Measurements from ENCODE around the gene GAB2. TPM values are rescaled to one million over a fixed set of nuclear protein-coding genes. Genes with fewer than 3 reads are reported as not detected.

GAB2 gene
- polyA plus RNA-seq, 3 donors: 2.8 to 39.4 (median 4.4) TPM

- peak overlapping the region in 2 of 7 donors; percentile 10 to 27 for H3K27ac Mint-ChIP-seq
- H3K4me1 Mint-ChIP-seq: peaks cover 5% of the 10 kb centered on the region
- Histone ChIP-seq H2AFZ (ENCODE audit: insufficient read depth, low read depth, low read length, poor library complexity, severe bottlenecking) (no peak overlapping the region), H3K27ac (ENCODE audit: low read depth in 1 of 2, low read length in 2 of 2) (no peak overlapping the region), H3K4me3 (replicated peaks in 1 of 3; ENCODE audit: low read depth in 2 of 3, low read length in 3 of 3) (no peak overlapping the region), H3K9me3 (replicated peaks in 1 of 2; ENCODE audit: control insufficient read depth in 1 of 2, insufficient read depth in 1 of 2, low read length in 2 of 2) (no peaks in the 10 kb centered on the region), H3K79me2 (ENCODE audit: insufficient read depth, low read length) (no peaks in the 10 kb centered on the region), H3K4me1 (ENCODE audit: control insufficient read depth in 1 of 2, insufficient read depth in 2 of 2, low read length in 2 of 2) (peaks cover 0 to 2% of the 10 kb centered on the region in 2 donors), H3K27me3 (ENCODE audit: control insufficient read depth in 2 of 2, insufficient read depth in 2 of 2, low read length in 2 of 2) (no peaks in the 10 kb centered on the region), H3K4me2 (replicated peaks; ENCODE audit: extremely low read depth, low read length, poor library complexity, severe bottlenecking) (no peak overlapping the region), H3K9ac (ENCODE audit: insufficient read depth, low read length, poor library complexity, severe bottlenecking) (no peak overlapping the region), H3K36me3 (replicated peaks in 1 of 2; ENCODE audit: control insufficient read depth in 1 of 2, insufficient read depth in 2 of 2, low read length in 2 of 2) (peaks cover 5 to 45% of the 10 kb centered on the region in 2 donors), H4K20me1 (ENCODE audit: insufficient read depth, low read length) (no peaks in the 10 kb centered on the region)
- peaks cover 51 to 59% of the 10 kb centered on the region in 2 donors for H3K36me3 Mint-ChIP-seq
- no peak for TF ChIP-seq CTCF (IDR thresholded peaks at IDR 0.05)
- no peaks in the 10 kb centered on the region for H3K27me3 Mint-ChIP-seq (ENCODE audit: low read depth in 3 of 3)
- no peak overlapping the region for H3K4me3 Mint-ChIP-seq
- no peak for DNase-seq
- peaks cover 0 to 4% (median 2%) of the 10 kb centered on the region in 7 donors for H3K9me3 Mint-ChIP-seq
- intact Hi-C loops (cut with micrococcal nuclease): no loop called here
- WGBS (ENCODE audit: insufficient coverage): 90% methylated on average over 1 of the region's 1 CpG
Observed at GRCh38 chr11:78460471-78460870, 42.9 kb upstream of the GAB2 start.

- no peaks in the 10 kb centered on the region for H3K4me1 ChIP-seq (ENCODE audit: control insufficient read depth in 1 of 2, insufficient read depth in 2 of 2, low read length in 2 of 2)
- Mint-ChIP-seq H3K36me3 (peaks cover 51 to 60% of the 10 kb centered on the region in 2 donors), H3K27ac (no peak overlapping the region), H3K4me3 (no peak overlapping the region), H3K27me3 (ENCODE audit: low read depth in 3 of 3) (no peaks in the 10 kb centered on the region), H3K9me3 (peaks cover 0 to 4% (median 2%) of the 10 kb centered on the region in 7 donors), H3K4me1 (peaks cover 2% of the 10 kb centered on the region)
- no peaks in the 10 kb centered on the region for H3K79me2 ChIP-seq (ENCODE audit: insufficient read depth, low read length)
- TF ChIP-seq CTCF (IDR thresholded peaks at IDR 0.05): no peak
- H3K9ac ChIP-seq (ENCODE audit: insufficient read depth, low read length, poor library complexity, severe bottlenecking): no peak overlapping the region
- 100% methylated on average over 2 of the region's 4 CpGs for WGBS (ENCODE audit: insufficient coverage)
- no peak overlapping the region for H2AFZ ChIP-seq (ENCODE audit: insufficient read depth, low read depth, low read length, poor library complexity, severe bottlenecking)
- intact Hi-C loops (cut with micrococcal nuclease): no loop called here
- no peak overlapping the region for H3K4me2 ChIP-seq (replicated peaks; ENCODE audit: extremely low read depth, low read length, poor library complexity, severe bottlenecking)
- no peak overlapping the region for H3K4me3 ChIP-seq (replicated peaks in 1 of 3; ENCODE audit: low read depth in 2 of 3, low read length in 3 of 3)
- no peaks in the 10 kb centered on the region for H4K20me1 ChIP-seq (ENCODE audit: insufficient read depth, low read length)
- no peaks in the 10 kb centered on the region for H3K27me3 ChIP-seq (ENCODE audit: control insufficient read depth in 2 of 2, insufficient read depth in 2 of 2, low read length in 2 of 2)
- no peak for DNase-seq
- H3K9me3 ChIP-seq (replicated peaks in 1 of 2; ENCODE audit: control insufficient read depth in 1 of 2, insufficient read depth in 1 of 2, low read length in 2 of 2): no peaks in the 10 kb centered on the region
- H3K27ac ChIP-seq (ENCODE audit: low read depth in 1 of 2, low read length in 2 of 2): no peak overlapping the region
- H3K36me3 ChIP-seq (replicated peaks in 1 of 2; ENCODE audit: control insufficient read depth in 1 of 2, insufficient read depth in 2 of 2, low read length in 2 of 2): peaks cover 5 to 46% of the 10 kb centered on the region in 2 donors
Observed at GRCh38 chr11:78459738-78460137, 42.1 kb upstream of the GAB2 start.

Data from CD14-positive monocyte (primary cell).